ENCODE measurements around the gene GPR17. TPM values are rescaled to one million over a fixed set of nuclear protein-coding genes. Genes with fewer than 3 reads are reported as not detected.

The GPR17 gene
- total RNA-seq, 2 experiments from 2014 or later, result 0.22 TPM; not detected in 1

- peaks cover 11% of the 10 kb centered on the region for H3K4me1 ChIP-seq (ENCODE audit: insufficient read depth, low read length, poor library complexity, severe bottlenecking)
- H3K27ac ChIP-seq (ENCODE audit: low read depth, low read length, poor library complexity, severe bottlenecking), result no peak overlapping the region
- H3K79me2 ChIP-seq (ENCODE audit: insufficient read depth, low read depth, low read length), result no peaks in the 10 kb centered on the region
- ChIA-PET CTCF (ENCODE audit: unreplicated experiment) (no interaction called here), POLR2A (interaction anchor here (1.4 kb wide), 1 partner anchor 60 kb away, joined by 3 read pairs; no protein-coding TSS in a partner anchor)
- no peak overlapping the region for H3K4me2 ChIP-seq (ENCODE audit: low read length)
- no TSS peak for BruUV-seq (replicated peaks)
- no peak overlapping the region for H2AFZ ChIP-seq (ENCODE audit: low read length)
- no peaks in the 10 kb centered on the region for H3K9me2 ChIP-seq (ENCODE audit: insufficient read depth, low read length)
- DNase-seq (ENCODE audit: low spot score), result no peak
- H4K20me1 ChIP-seq (ENCODE audit: insufficient read depth, low read length), result no peaks in the 10 kb centered on the region
- H3K4me3 ChIP-seq (ENCODE audit: low read depth, low read length, poor library complexity, severe bottlenecking), result no peak overlapping the region
- H3K9me3 ChIP-seq (ENCODE audit: low read length), result no peaks in the 10 kb centered on the region
- intact Hi-C loops (cut with micrococcal nuclease; ENCODE audit: unreplicated experiment), result no loop called here
- TF ChIP-seq, protein P1, sequence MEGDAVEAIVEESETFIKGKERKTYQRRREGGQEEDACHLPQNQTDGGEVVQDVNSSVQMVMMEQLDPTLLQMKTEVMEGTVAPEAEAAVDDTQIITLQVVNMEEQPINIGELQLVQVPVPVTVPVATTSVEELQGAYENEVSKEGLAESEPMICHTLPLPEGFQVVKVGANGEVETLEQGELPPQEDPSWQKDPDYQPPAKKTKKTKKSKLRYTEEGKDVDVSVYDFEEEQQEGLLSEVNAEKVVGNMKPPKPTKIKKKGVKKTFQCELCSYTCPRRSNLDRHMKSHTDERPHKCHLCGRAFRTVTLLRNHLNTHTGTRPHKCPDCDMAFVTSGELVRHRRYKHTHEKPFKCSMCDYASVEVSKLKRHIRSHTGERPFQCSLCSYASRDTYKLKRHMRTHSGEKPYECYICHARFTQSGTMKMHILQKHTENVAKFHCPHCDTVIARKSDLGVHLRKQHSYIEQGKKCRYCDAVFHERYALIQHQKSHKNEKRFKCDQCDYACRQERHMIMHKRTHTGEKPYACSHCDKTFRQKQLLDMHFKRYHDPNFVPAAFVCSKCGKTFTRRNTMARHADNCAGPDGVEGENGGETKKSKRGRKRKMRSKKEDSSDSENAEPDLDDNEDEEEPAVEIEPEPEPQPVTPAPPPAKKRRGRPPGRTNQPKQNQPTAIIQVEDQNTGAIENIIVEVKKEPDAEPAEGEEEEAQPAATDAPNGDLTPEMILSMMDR (conservative IDR thresholded peaks at IDR 0.05; ENCODE audit: low read length), result no peak
- no peak for TF ChIP-seq EZH2phosphoT487 (IDR thresholded peaks at IDR 0.05; ENCODE audit: borderline replicate concordance, low read depth, low read length)
- H3K36me3 ChIP-seq (ENCODE audit: insufficient read depth, low read length), result no peaks in the 10 kb centered on the region
These were observed 10.3 kb upstream of the GPR17 start for GRCh38 chr2:127635380-127636237.

DNA sequence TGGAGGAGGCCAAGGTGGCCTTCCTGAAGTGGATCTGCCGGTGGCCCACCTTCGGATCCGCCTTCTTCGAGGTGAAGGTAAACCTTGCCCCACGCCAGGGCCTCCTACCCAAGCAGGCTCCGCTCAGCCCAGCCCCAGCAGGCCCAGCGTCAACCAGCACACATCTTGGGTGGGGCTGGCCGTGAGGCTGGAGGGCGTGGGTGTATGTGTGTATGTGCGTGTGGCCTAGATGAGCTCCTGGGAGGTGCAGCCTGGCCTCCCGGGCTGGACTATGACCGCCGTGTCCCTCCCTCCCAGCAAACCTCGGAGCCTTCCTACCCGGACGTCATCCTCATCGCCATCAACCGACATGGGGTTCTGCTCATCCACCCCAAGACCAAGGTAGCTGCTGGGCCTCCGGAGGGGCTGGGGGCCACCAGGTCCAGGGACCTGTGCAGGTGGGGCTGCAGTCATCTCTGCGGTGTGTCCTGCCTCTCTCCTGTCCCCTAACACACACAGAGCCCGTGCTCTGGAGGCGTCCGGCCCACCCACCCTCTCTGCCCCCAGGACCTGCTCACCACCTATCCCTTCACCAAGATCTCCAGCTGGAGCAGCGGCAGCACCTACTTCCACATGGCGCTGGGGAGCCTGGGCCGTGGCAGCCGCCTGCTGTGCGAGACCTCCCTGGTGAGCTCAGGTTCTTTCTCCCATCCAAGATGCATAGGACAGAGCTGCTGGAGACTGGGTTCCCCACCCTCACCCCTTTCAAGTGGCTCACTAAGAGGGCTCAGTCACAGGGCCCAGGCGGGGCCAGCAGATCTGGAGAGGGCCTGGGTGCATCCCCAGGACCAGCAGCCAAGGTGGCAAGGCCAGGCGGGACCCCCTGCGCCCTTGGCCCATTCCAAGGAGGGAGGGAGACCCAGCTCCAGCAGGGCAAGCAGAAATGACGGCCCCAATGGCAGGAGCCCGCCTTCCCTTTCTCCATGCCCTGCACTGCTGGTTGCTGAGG is 9.4 kb upstream of the GPR17 start:
- H3K9me3 ChIP-seq (ENCODE audit: low read length), result no peaks in the 10 kb centered on the region
- no peaks in the 10 kb centered on the region for H4K20me1 ChIP-seq (ENCODE audit: insufficient read depth, low read length)
- no peak overlapping the region for H3K4me2 ChIP-seq (ENCODE audit: low read length)
- H3K9me2 ChIP-seq (ENCODE audit: insufficient read depth, low read length), result no peaks in the 10 kb centered on the region
- H3K27ac ChIP-seq (ENCODE audit: low read depth, low read length, poor library complexity, severe bottlenecking), result no peak overlapping the region
- BruUV-seq (replicated peaks), result no TSS peak
- H3K4me1 ChIP-seq (ENCODE audit: insufficient read depth, low read length, poor library complexity, severe bottlenecking), result peaks cover 11% of the 10 kb centered on the region
- DNase-seq (ENCODE audit: low spot score), result no peak
- POLR2A ChIA-PET, result interaction anchor here (0.6 to 1.4 kb wide), 2 partner anchors 61 to 121 kb away, joined by 3 read pairs; no protein-coding TSS in a partner anchor
- H3K79me2 ChIP-seq (ENCODE audit: insufficient read depth, low read depth, low read length), result no peaks in the 10 kb centered on the region
- H3K36me3 ChIP-seq (ENCODE audit: insufficient read depth, low read length), result no peaks in the 10 kb centered on the region
- intact Hi-C loops (cut with micrococcal nuclease; ENCODE audit: unreplicated experiment), result no loop called here
- H3K4me3 ChIP-seq (ENCODE audit: low read depth, low read length, poor library complexity, severe bottlenecking), result no peak overlapping the region
- no peak overlapping the region for H2AFZ ChIP-seq (ENCODE audit: low read length)
- TF ChIP-seq, protein P1 (conservative IDR thresholded peaks at IDR 0.05; ENCODE audit: low read length), result no peak
- TF ChIP-seq EZH2phosphoT487 (IDR thresholded peaks at IDR 0.05; ENCODE audit: borderline replicate concordance, low read depth, low read length), result no peak
- CTCF ChIA-PET (ENCODE audit: unreplicated experiment), result interaction anchor here (0.9 kb wide), 1 partner anchor 45 kb away, joined by 7 read pairs; no protein-coding TSS in a partner anchor

Measured in OCI-LY7 (cell line).